Loucy (cell line): ENCODE data around the gene C11orf97.
"Not testable (repeated sequence)": the region's sequence is repeated elsewhere in the genome, so short reads cannot be mapped to it uniquely, and the experiment has no call there.

Experiments
- H2AFZ ChIP-seq: fragments of 200-600 bp; sonication (generic); 2 replicates; pipeline ENCODE4 v1.6.0; 2016; ENCODE audit warnings: antibody characterized with exemption, mild to moderate bottlenecking, low read length, moderate library complexity
- H3F3A ChIP-seq: fragments of 200-600 bp; 2 replicates; pipeline ENCODE4 v1.6.0; 2016; ENCODE audit warnings: antibody characterized with exemption, low read depth, mild to moderate bottlenecking
- H3K27me3 ChIP-seq: fragments of 200-600 bp; sonication (generic); 2 replicates; pipeline ENCODE4 v1.6.1; 2014; ENCODE audit warnings: low read length, mild to moderate bottlenecking; ENCODE audit not compliant: insufficient read depth, poor library complexity, severe bottlenecking
- H3K36me3 ChIP-seq: fragments of 200-600 bp; sonication (generic); 2 replicates; pipeline ENCODE4 v1.6.1; 2016; ENCODE audit warnings: low read length; ENCODE audit not compliant: insufficient read depth
- H3K4me1 ChIP-seq: fragments of 200-600 bp; sonication (generic); 2 replicates; pipeline ENCODE4 v1.5.1; 2014; ENCODE audit warnings: low read length, mild to moderate bottlenecking; ENCODE audit not compliant: insufficient read depth, poor library complexity, severe bottlenecking
- H3K4me2 ChIP-seq: fragments of 200-600 bp; sonication (generic); 2 replicates; pipeline ENCODE4 v1.6.0; 2014; ENCODE audit warnings: antibody characterized with exemption, low read length, low read depth, mild to moderate bottlenecking; ENCODE audit not compliant: poor library complexity, severe bottlenecking
- H3K4me3 ChIP-seq: fragments of 200-600 bp; sonication (generic); 2 replicates; pipeline ENCODE4 v1.5.1; 2014; ENCODE audit warnings: low read length, mild to moderate bottlenecking, mixed read lengths; ENCODE audit not compliant: poor library complexity, severe bottlenecking
- H3K79me2 ChIP-seq: fragments of 200-600 bp; sonication (generic); 2 replicates; pipeline ENCODE4 v1.6.1; 2014; ENCODE audit warnings: low read length; ENCODE audit not compliant: insufficient read depth
- H3K9ac ChIP-seq: fragments of 200-600 bp; sonication (generic); 2 replicates; pipeline ENCODE4 v1.6.0; 2014; ENCODE audit warnings: mild to moderate bottlenecking, low read depth, low read length, moderate library complexity; ENCODE audit not compliant: poor library complexity, severe bottlenecking
- H3K9me2 ChIP-seq: fragments of 200-600 bp; sonication (generic); replicated peaks from 2 replicates; pipeline ENCODE4 v1.6.1; 2016; ENCODE audit warnings: low read depth, low read length, mixed read lengths
- H3K9me3 ChIP-seq: fragments of 200-600 bp; sonication (generic); 2 replicates; pipeline ENCODE4 v1.6.1; 2014; ENCODE audit warnings: mild to moderate bottlenecking, antibody characterized with exemption, low read length, low read depth; ENCODE audit not compliant: insufficient read depth
- H4K20me1 ChIP-seq: fragments of 200-600 bp; sonication (generic); 2 replicates; pipeline ENCODE4 v1.6.0; 2014; ENCODE audit warnings: antibody characterized with exemption, low read length, mild to moderate bottlenecking; ENCODE audit not compliant: insufficient read depth, poor library complexity, severe bottlenecking
- CTCF ChIP-seq: fragments of 200-600 bp; sonication (generic); conservative IDR thresholded peaks from 2 replicates; pipeline ENCODE4 v1.5.1; 2014; ENCODE audit warnings: mild to moderate bottlenecking, antibody characterized with exemption, low read length
- EZH2phosphoT487 ChIP-seq: fragments of 200-600 bp; IDR thresholded peaks from 2 replicates; pipeline ENCODE4 v1.6.1; 2018; ENCODE audit warnings: antibody characterized with exemption, mild to moderate bottlenecking, moderate library complexity, borderline replicate concordance

C11orf97 gene

GRCh38 chr11:94549146-94549545 is 36.9 kb downstream of the C11orf97 start:
- Histone ChIP-seq H3K9me3 (no peaks in the 10 kb centered on the region), H2AFZ (no peak overlapping the region), H3K4me1 (peaks cover 49% of the 10 kb centered on the region), H4K20me1 (peaks cover 60% of the 10 kb centered on the region), H3K36me3 (no peaks in the 10 kb centered on the region), H3K4me2 (peak overlapping the region; percentile 76), H3K9ac (no peak overlapping the region), H3K79me2 (peaks cover 66% of the 10 kb centered on the region), H3K9me2 (no peaks in the 10 kb centered on the region), H3K27me3 (no peaks in the 10 kb centered on the region), H3F3A (no peaks in the 10 kb centered on the region), H3K4me3 (peak overlapping the region; percentile 74)
- TF ChIP-seq EZH2phosphoT487 (no peak), CTCF (no peak)

GRCh38 chr11:94550513-94550912 is 38.3 kb downstream of the C11orf97 start:
- Histone ChIP-seq H3K9me2 (no peaks in the 10 kb centered on the region), H3K4me3 (peak overlapping the region; percentile 74), H3K4me2 (peak overlapping the region; percentile 76), H3K36me3 (no peaks in the 10 kb centered on the region), H3F3A (no peaks in the 10 kb centered on the region), H3K9ac (peak overlapping the region; percentile 29), H3K79me2 (peaks cover 53% of the 10 kb centered on the region), H4K20me1 (peaks cover 52% of the 10 kb centered on the region), H2AFZ (no peak overlapping the region), H3K27me3 (no peaks in the 10 kb centered on the region), H3K4me1 (peaks cover 43% of the 10 kb centered on the region), H3K9me3 (no peaks in the 10 kb centered on the region)
- TF ChIP-seq CTCF (no peak), EZH2phosphoT487 (no peak)

- H3K79me2 ChIP-seq = peaks cover 19% of the 10 kb centered on the region
- peaks cover 23% of the 10 kb centered on the region for H3K4me1 ChIP-seq
- no peak overlapping the region for H2AFZ ChIP-seq
- no peak overlapping the region for H3K4me3 ChIP-seq
- H3F3A ChIP-seq = no peaks in the 10 kb centered on the region
- no peaks in the 10 kb centered on the region for H3K36me3 ChIP-seq
- no peaks in the 10 kb centered on the region for H3K9me2 ChIP-seq
- no peak for TF ChIP-seq CTCF
- no peak for TF ChIP-seq EZH2phosphoT487
- H3K9me3 ChIP-seq = no peaks in the 10 kb centered on the region
- H4K20me1 ChIP-seq = peaks cover 18% of the 10 kb centered on the region
- H3K9ac ChIP-seq = no peak overlapping the region
- no peak overlapping the region for H3K4me2 ChIP-seq
- H3K27me3 ChIP-seq = no peaks in the 10 kb centered on the region
Observed at GRCh38 chr11:94553938-94554337, 41.7 kb downstream of the C11orf97 start.

- H3K9me2 ChIP-seq, H3K9ac ChIP-seq, H2AFZ ChIP-seq, H3K36me3 ChIP-seq, H3K79me2 ChIP-seq, H3K4me1 ChIP-seq, H3K27me3 ChIP-seq, H4K20me1 ChIP-seq, H3K4me2 ChIP-seq, H3K4me3 ChIP-seq, H3K9me3 ChIP-seq, H3F3A ChIP-seq: not testable (repeated sequence)
Observed at GRCh38 chr11:94555752-94556329, 43.6 kb downstream of the C11orf97 start.
